ENCODE measurements around the gene KCTD11.

KCTD11 gene

GRCh38 chr17:7322520-7323194 lies 29.3 kb upstream of the KCTD11 start:
- Histone ChIP-seq H3K9me3 (ENCODE audit: control extremely low read depth in 1 of 5, control insufficient read depth in 4 of 5, insufficient read depth in 2 of 5, low read depth in 1 of 5, low read length in 4 of 5) (no peaks in the 10 kb centered on the region), H3K36me3 (ENCODE audit: control insufficient read depth in 4 of 4, insufficient read depth in 4 of 4, low read length in 3 of 4) (peaks cover 19 to 87% (median 71%) of the 10 kb centered on the region in 4 experiments), H3K27ac (ENCODE audit: insufficient read depth in 1 of 2, low read depth in 1 of 2, low read length in 2 of 2, poor library complexity in 1 of 2, severe bottlenecking in 2 of 2) (no peak overlapping the region), H3K4me1 (ENCODE audit: control extremely low read depth in 1 of 4, control insufficient read depth in 4 of 4, insufficient read depth in 4 of 4, low read length in 3 of 4) (peaks cover 0 to 3% (median 1%) of the 10 kb centered on the region in 4 experiments), H3K27me3 (replicated peaks in 2 of 5; ENCODE audit: control insufficient read depth in 4 of 5, insufficient read depth in 5 of 5, low read length in 4 of 5) (no peaks in the 10 kb centered on the region), H3K4me3 (ENCODE audit: control insufficient read depth in 1 of 7, extremely low read depth in 1 of 7, insufficient read depth in 4 of 7, low read depth in 2 of 7, low read length in 6 of 7) (no peak overlapping the region)
- POLR2A ChIA-PET: interaction anchor here (0.6 kb wide), 1 partner anchor 695 kb away, joined by 3 read pairs; no protein-coding TSS in a partner anchor
- CTCF ChIA-PET: interaction anchor here (0.5 to 12.8 kb wide), 7 partner anchors 9 to 277 kb away, joined by 3 to 314 read pairs (median 3); partner anchors contain the start of gene ACAP1
- 98% methylated on average over 17 of the region's 22 CpGs for WGBS (ENCODE audit: insufficient coverage)
- DNase-seq: no peak

GRCh38 chr17:7323731-7324437 lies 28.1 kb upstream of the KCTD11 start:
- DNase-seq: peak; percentile 31 to 54 (median 46)
- Histone ChIP-seq H3K4me3 (ENCODE audit: control insufficient read depth in 1 of 7, extremely low read depth in 1 of 7, insufficient read depth in 4 of 7, low read depth in 2 of 7, low read length in 6 of 7) (no peak overlapping the region), H3K27ac (ENCODE audit: insufficient read depth in 1 of 2, low read depth in 1 of 2, low read length in 2 of 2, poor library complexity in 1 of 2, severe bottlenecking in 2 of 2) (no peak overlapping the region), H3K27me3 (replicated peaks in 2 of 5; ENCODE audit: control insufficient read depth in 4 of 5, insufficient read depth in 5 of 5, low read length in 4 of 5) (no peaks in the 10 kb centered on the region), H3K9me3 (ENCODE audit: control extremely low read depth in 1 of 5, control insufficient read depth in 4 of 5, insufficient read depth in 2 of 5, low read depth in 1 of 5, low read length in 4 of 5) (no peaks in the 10 kb centered on the region), H3K36me3 (ENCODE audit: control insufficient read depth in 4 of 4, insufficient read depth in 4 of 4, low read length in 3 of 4) (peaks cover 14 to 75% (median 60%) of the 10 kb centered on the region in 4 experiments), H3K4me1 (ENCODE audit: control extremely low read depth in 1 of 4, control insufficient read depth in 4 of 4, insufficient read depth in 4 of 4, low read length in 3 of 4) (peaks cover 3 to 14% (median 10%) of the 10 kb centered on the region in 4 experiments)
- 58% methylated on average over 26 of the region's 39 CpGs for WGBS (ENCODE audit: insufficient coverage)
- ChIA-PET CTCF (interaction anchor here (0.8 to 12.8 kb wide), 10 partner anchors 8 to 262 kb away, joined by 3 to 314 read pairs (median 3); partner anchors contain the start of genes ACAP1, GPS2 and TMEM95), POLR2A (interaction anchor here (1.0 kb wide), 1 partner anchor 20 kb away, joined by 4 read pairs; no protein-coding TSS in a partner anchor)

- WGBS (ENCODE audit: insufficient coverage): 100% methylated on average over 3 of the region's 3 CpGs
- ChIA-PET POLR2A (interaction anchor here (1.0 kb wide), 1 partner anchor 20 kb away, joined by 4 read pairs; no protein-coding TSS in a partner anchor), CTCF (interaction anchor here (0.9 to 12.8 kb wide), 8 partner anchors 9 to 52 kb away, joined by 3 to 314 read pairs (median 3); partner anchors contain the start of genes ACAP1, GPS2 and TMEM95)
- Histone ChIP-seq H3K4me1 (ENCODE audit: control extremely low read depth in 1 of 4, control insufficient read depth in 4 of 4, insufficient read depth in 4 of 4, low read length in 3 of 4) (peaks cover 3 to 14% (median 10%) of the 10 kb centered on the region in 4 experiments), H3K27ac (ENCODE audit: insufficient read depth in 1 of 2, low read depth in 1 of 2, low read length in 2 of 2, poor library complexity in 1 of 2, severe bottlenecking in 2 of 2) (no peak overlapping the region), H3K9me3 (ENCODE audit: control extremely low read depth in 1 of 5, control insufficient read depth in 4 of 5, insufficient read depth in 2 of 5, low read depth in 1 of 5, low read length in 4 of 5) (no peaks in the 10 kb centered on the region), H3K4me3 (ENCODE audit: control insufficient read depth in 1 of 7, extremely low read depth in 1 of 7, insufficient read depth in 4 of 7, low read depth in 2 of 7, low read length in 6 of 7) (no peak overlapping the region), H3K27me3 (replicated peaks in 2 of 5; ENCODE audit: control insufficient read depth in 4 of 5, insufficient read depth in 5 of 5, low read length in 4 of 5) (no peaks in the 10 kb centered on the region), H3K36me3 (ENCODE audit: control insufficient read depth in 4 of 4, insufficient read depth in 4 of 4, low read length in 3 of 4) (peaks cover 13 to 71% (median 57%) of the 10 kb centered on the region in 4 experiments)
- no peak for DNase-seq
Observed at GRCh38 chr17:7324438-7324779, 27.6 kb upstream of the KCTD11 start.

GRCh38 chr17:7325031-7325528 lies 26.9 kb upstream of the KCTD11 start:
- ChIA-PET POLR2A (interaction anchor here (1.0 kb wide), 1 partner anchor 19 kb away, joined by 4 read pairs; no protein-coding TSS in a partner anchor), CTCF (interaction anchor here (0.9 to 12.8 kb wide), 9 partner anchors 9 to 127 kb away, joined by 3 to 314 read pairs (median 3); partner anchors contain the start of genes ACAP1, GPS2 and TMEM95)
- WGBS (ENCODE audit: insufficient coverage): 100% methylated on average over 5 of the region's 19 CpGs
- Histone ChIP-seq H3K4me3 (ENCODE audit: control insufficient read depth in 1 of 7, extremely low read depth in 1 of 7, insufficient read depth in 4 of 7, low read depth in 2 of 7, low read length in 6 of 7) (no peak overlapping the region), H3K27me3 (replicated peaks in 2 of 5; ENCODE audit: control insufficient read depth in 4 of 5, insufficient read depth in 5 of 5, low read length in 4 of 5) (no peaks in the 10 kb centered on the region), H3K4me1 (ENCODE audit: control extremely low read depth in 1 of 4, control insufficient read depth in 4 of 4, insufficient read depth in 4 of 4, low read length in 3 of 4) (peaks cover 3 to 18% (median 14%) of the 10 kb centered on the region in 4 experiments), H3K36me3 (ENCODE audit: control insufficient read depth in 4 of 4, insufficient read depth in 4 of 4, low read length in 3 of 4) (peaks cover 13 to 71% (median 57%) of the 10 kb centered on the region in 4 experiments), H3K27ac (ENCODE audit: insufficient read depth in 1 of 2, low read depth in 1 of 2, low read length in 2 of 2, poor library complexity in 1 of 2, severe bottlenecking in 2 of 2) (no peak overlapping the region), H3K9me3 (ENCODE audit: control extremely low read depth in 1 of 5, control insufficient read depth in 4 of 5, insufficient read depth in 2 of 5, low read depth in 1 of 5, low read length in 4 of 5) (no peaks in the 10 kb centered on the region)
- no peak for DNase-seq

GRCh38 chr17:7326186-7326585 lies 25.8 kb upstream of the KCTD11 start:
- CTCF ChIA-PET: interaction anchor here (0.9 to 12.8 kb wide), 8 partner anchors 8 to 234 kb away, joined by 3 to 314 read pairs (median 6); partner anchors contain the start of genes ACAP1 and GPS2
- Histone ChIP-seq H3K4me1 (ENCODE audit: control extremely low read depth in 1 of 4, control insufficient read depth in 4 of 4, insufficient read depth in 4 of 4, low read length in 3 of 4) (peaks cover 3 to 26% (median 23%) of the 10 kb centered on the region in 4 experiments), H3K9me3 (ENCODE audit: control extremely low read depth in 1 of 5, control insufficient read depth in 4 of 5, insufficient read depth in 2 of 5, low read depth in 1 of 5, low read length in 4 of 5) (no peaks in the 10 kb centered on the region), H3K27ac (ENCODE audit: insufficient read depth in 1 of 2, low read depth in 1 of 2, low read length in 2 of 2, poor library complexity in 1 of 2, severe bottlenecking in 2 of 2) (no peak overlapping the region), H3K27me3 (replicated peaks in 2 of 5; ENCODE audit: control insufficient read depth in 4 of 5, insufficient read depth in 5 of 5, low read length in 4 of 5) (no peaks in the 10 kb centered on the region), H3K4me3 (ENCODE audit: control insufficient read depth in 1 of 7, extremely low read depth in 1 of 7, insufficient read depth in 4 of 7, low read depth in 2 of 7, low read length in 6 of 7) (no peak overlapping the region), H3K36me3 (ENCODE audit: control insufficient read depth in 4 of 4, insufficient read depth in 4 of 4, low read length in 3 of 4) (peaks cover 8 to 60% (median 48%) of the 10 kb centered on the region in 4 experiments)
- DNase-seq: no peak
- 100% methylated on average over 6 of the region's 11 CpGs for WGBS (ENCODE audit: insufficient coverage)
- POLR2A ChIA-PET: no interaction called here

GRCh38 chr17:7327056-7327455 lies 24.9 kb upstream of the KCTD11 start:
- WGBS (ENCODE audit: insufficient coverage): no CpG with 5 or more reads among the region's 7 CpGs
- peaks cover 8 to 51% (median 41%) of the 10 kb centered on the region in 4 experiments for H3K36me3 ChIP-seq (ENCODE audit: control insufficient read depth in 4 of 4, insufficient read depth in 4 of 4, low read length in 3 of 4)
- H3K9me3 ChIP-seq (ENCODE audit: control extremely low read depth in 1 of 5, control insufficient read depth in 4 of 5, insufficient read depth in 2 of 5, low read depth in 1 of 5, low read length in 4 of 5): no peaks in the 10 kb centered on the region
- no peak for DNase-seq
- ChIA-PET CTCF (interaction anchor here (1.0 to 12.8 kb wide), 7 partner anchors 12 to 233 kb away, joined by 3 to 314 read pairs (median 7); partner anchors contain the start of genes ACAP1 and GPS2), POLR2A (no interaction called here)
- no peak overlapping the region for H3K4me3 ChIP-seq (ENCODE audit: control insufficient read depth in 1 of 7, extremely low read depth in 1 of 7, insufficient read depth in 4 of 7, low read depth in 2 of 7, low read length in 6 of 7)
- peaks cover 5 to 31% (median 27%) of the 10 kb centered on the region in 4 experiments for H3K4me1 ChIP-seq (ENCODE audit: control extremely low read depth in 1 of 4, control insufficient read depth in 4 of 4, insufficient read depth in 4 of 4, low read length in 3 of 4)
- no peaks in the 10 kb centered on the region for H3K27me3 ChIP-seq (replicated peaks in 2 of 5; ENCODE audit: control insufficient read depth in 4 of 5, insufficient read depth in 5 of 5, low read length in 4 of 5)
- no peak overlapping the region for H3K27ac ChIP-seq (ENCODE audit: insufficient read depth in 1 of 2, low read depth in 1 of 2, low read length in 2 of 2, poor library complexity in 1 of 2, severe bottlenecking in 2 of 2)

Data from common myeloid progenitor, CD34-positive (primary cell).